Kidney (tissue), 14 donors: ENCODE measurements around the gene MAP3K5. TPM values are rescaled to one million over a fixed set of nuclear protein-coding genes. Genes with fewer than 3 reads are reported as not detected.

ENCODE experiments used
- DNase-seq, 5 donors: peaks; one replicate each; pipeline ENCODE4 v3.0.0-alpha.2; 2013 to 2020
- FAIRE-seq: peaks from 2 replicates; lab custom pipeline; 2012; peaks lifted over from hg19 to GRCh38; lab: Jason Lieb, UNC
- H3K27ac ChIP-seq, 2 donors: one replicate each; pipeline ENCODE4 v1.7.0; 2013; ENCODE audit warnings: low read depth in 2 of 2, low read length in 2 of 2, inconsistent platforms in 1 of 2
- H3K27me3 ChIP-seq: one replicate; pipeline ENCODE4 v1.7.1; 2013; ENCODE audit warnings: low read length, inconsistent platforms; ENCODE audit not compliant: control insufficient read depth, insufficient read depth
- H3K36me3 ChIP-seq, 3 donors: one replicate each; pipeline versions ENCODE4 v1.7.0 to v1.7.1; 2013; ENCODE audit warnings: low read length in 3 of 3, control low read depth in 1 of 3, inconsistent platforms in 1 of 3; ENCODE audit not compliant: insufficient read depth in 3 of 3, control insufficient read depth in 2 of 3
- H3K4me1 ChIP-seq, 3 donors: one replicate each; pipeline versions ENCODE4 v1.7.0 to v1.7.1; 2013; ENCODE audit warnings: low read length in 3 of 3, inconsistent platforms in 1 of 3, low read depth in 1 of 3; ENCODE audit not compliant: control insufficient read depth in 2 of 3, insufficient read depth in 2 of 3
- H3K4me3 ChIP-seq, 3 donors: one replicate each; pipeline versions ENCODE4 v1.7.0 to v1.8.1; 2013; ENCODE audit warnings: low read length in 3 of 3, control low read depth in 1 of 3, inconsistent platforms in 1 of 3
- H3K9ac ChIP-seq, 3 donors: one replicate each; pipeline versions ENCODE4 v1.7.0 to v1.7.1; 2013; ENCODE audit warnings: low read length in 3 of 3, control low read depth in 1 of 3, inconsistent platforms in 1 of 3
- H3K9me3 ChIP-seq, 3 donors: one replicate each; pipeline versions ENCODE4 v1.7.0 to v1.7.1; 2013; ENCODE audit warnings: low read length in 3 of 3, control low read depth in 1 of 3, inconsistent platforms in 1 of 3; ENCODE audit not compliant: control insufficient read depth in 2 of 3, insufficient read depth in 1 of 3
- intact Hi-C: fragments of 100-400 bp; cut with DNase I; formaldehyde crosslinking; loops from one replicate; pipeline ENCODE4 v1.11.1; 2022
- polyA plus RNA-seq: library from polyadenylated mRNA; stranded (reverse); fragments of 350-450 nt; fragmentation: Illumina TruSeq; extraction: RNeasy Lipid Tissue Mini Kit (QIAGEN cat#74804); gene quantifications from one replicate; pipeline ENCODE4 v1.2.3, GENCODE V29; 2014; ENCODE audit warnings: low read depth, low replicate concordance; ENCODE audit not compliant: insufficient read depth
- total RNA-seq: library from RNA; stranded (reverse); fragmentation: NEBNext Ultra II Directional; extraction: Animal tissue kit (Norgen Biotek cat#: 25700); gene quantifications from one replicate; pipeline ENCODE4 v1.2.1, GENCODE V29; 2021
- TF ChIP-seq, protein P1 (sequence below): IDR thresholded peaks from 3 replicates; pipeline ENCODE4 v1.5.1; 2012; ENCODE audit warnings: mild to moderate bottlenecking, moderate library complexity, borderline replicate concordance; ENCODE audit not compliant: insufficient read depth; ENCODE audit errors: extremely low read depth
- donor health status: control.
- donor health status: control.
- donor health status: control.
- donor health status: control.
- donor health status: control.
- donor health status: DM: yes; HTN: yes; CAD: no.
- donor health status: Normal renal cell carcinoma (clear cell type).

The MAP3K5 gene
- total and polyA plus RNA-seq, 2 donors from 2014 or later: 5.9 to 32.9 TPM

DNA sequence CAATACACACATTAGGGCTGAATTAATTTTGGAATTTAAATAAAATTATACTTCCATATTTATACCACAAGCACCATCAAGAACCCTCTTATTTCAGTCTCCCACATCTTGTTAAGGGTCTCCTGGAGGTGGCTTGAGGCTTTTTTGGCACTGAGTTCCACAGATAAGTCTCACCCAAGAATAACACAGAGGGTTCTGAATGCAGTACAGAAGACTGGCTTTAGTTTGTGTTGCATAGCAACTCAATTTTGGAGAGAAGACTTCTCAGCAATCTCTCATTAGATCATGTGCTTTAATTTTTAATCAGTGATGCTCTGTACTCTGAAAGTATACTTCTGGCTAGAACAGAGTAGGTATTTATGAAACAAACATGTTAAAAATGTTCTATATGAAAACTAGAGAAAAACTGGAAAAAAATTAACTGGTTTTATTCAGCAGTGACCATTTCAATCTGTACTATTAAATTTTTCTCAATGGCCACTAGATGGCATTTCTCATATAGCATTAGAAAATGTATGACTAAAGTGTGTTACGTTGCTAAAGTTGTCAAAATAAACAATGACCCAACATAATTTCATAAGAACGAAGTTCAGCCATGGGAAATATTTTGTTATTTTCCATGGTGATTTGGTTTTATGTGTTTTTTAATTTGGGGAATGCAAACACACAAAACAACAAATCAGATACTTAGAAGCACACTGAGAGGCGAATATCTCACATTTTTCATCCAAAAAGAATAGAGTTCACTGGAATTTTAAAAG, 209.4 kb downstream of the MAP3K5 start:
- Histone ChIP-seq H3K4me1 (no peaks in the 10 kb centered on the region), H3K36me3 (peaks cover 0 to 8% (median 7%) of the 10 kb centered on the region in 3 donors), H3K27me3 (no peaks in the 10 kb centered on the region), H3K9me3 (no peaks in the 10 kb centered on the region), H3K27ac (no peak overlapping the region), H3K4me3 (no peak overlapping the region), H3K9ac (no peak overlapping the region)
- DNase-seq (peak in 2 of 5 donors; percentile 17 to 60), FAIRE-seq (peak; percentile 96)
- intact Hi-C loops: loop anchor here (10.0 kb wide), 1 partner anchor 212 kb away; the partner anchor contains the start of gene MAP3K5
- TF ChIP-seq, protein P1, sequence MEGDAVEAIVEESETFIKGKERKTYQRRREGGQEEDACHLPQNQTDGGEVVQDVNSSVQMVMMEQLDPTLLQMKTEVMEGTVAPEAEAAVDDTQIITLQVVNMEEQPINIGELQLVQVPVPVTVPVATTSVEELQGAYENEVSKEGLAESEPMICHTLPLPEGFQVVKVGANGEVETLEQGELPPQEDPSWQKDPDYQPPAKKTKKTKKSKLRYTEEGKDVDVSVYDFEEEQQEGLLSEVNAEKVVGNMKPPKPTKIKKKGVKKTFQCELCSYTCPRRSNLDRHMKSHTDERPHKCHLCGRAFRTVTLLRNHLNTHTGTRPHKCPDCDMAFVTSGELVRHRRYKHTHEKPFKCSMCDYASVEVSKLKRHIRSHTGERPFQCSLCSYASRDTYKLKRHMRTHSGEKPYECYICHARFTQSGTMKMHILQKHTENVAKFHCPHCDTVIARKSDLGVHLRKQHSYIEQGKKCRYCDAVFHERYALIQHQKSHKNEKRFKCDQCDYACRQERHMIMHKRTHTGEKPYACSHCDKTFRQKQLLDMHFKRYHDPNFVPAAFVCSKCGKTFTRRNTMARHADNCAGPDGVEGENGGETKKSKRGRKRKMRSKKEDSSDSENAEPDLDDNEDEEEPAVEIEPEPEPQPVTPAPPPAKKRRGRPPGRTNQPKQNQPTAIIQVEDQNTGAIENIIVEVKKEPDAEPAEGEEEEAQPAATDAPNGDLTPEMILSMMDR: peak; percentile 40

DNA sequence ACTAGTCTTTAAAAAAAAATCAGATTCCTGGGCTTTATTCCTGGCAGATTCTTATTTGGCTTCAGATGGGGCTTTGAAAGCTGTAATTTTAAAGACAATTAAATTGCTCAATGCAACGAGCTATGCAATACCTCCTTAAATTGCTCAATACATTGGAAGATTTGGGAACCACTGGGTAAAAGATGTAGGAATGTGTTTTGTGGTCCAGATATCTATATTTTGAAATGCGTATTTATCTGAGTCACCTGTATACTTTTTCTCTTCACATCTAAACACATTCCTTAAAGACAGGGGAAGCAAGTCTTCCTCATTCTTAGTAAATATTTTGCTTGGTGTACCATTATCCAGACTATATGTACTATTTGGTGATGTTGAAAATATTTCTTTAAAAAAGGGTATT, 212.5 kb downstream of the MAP3K5 start:
- H3K27ac ChIP-seq: no peak overlapping the region
- H3K4me1 ChIP-seq: no peaks in the 10 kb centered on the region
- no peak overlapping the region for H3K9ac ChIP-seq
- no peaks in the 10 kb centered on the region for H3K27me3 ChIP-seq
- H3K4me3 ChIP-seq: no peak overlapping the region
- no peaks in the 10 kb centered on the region for H3K9me3 ChIP-seq
- intact Hi-C loops: loop anchor here (10.0 kb wide), 1 partner anchor 215 kb away; the partner anchor contains the start of gene MAP3K5
- DNase-seq (no peak), FAIRE-seq (no peak)
- peaks cover 0 to 15% (median 12%) of the 10 kb centered on the region in 3 donors for H3K36me3 ChIP-seq
- TF ChIP-seq, protein P1: no peak

- Histone ChIP-seq H3K4me3 (no peak overlapping the region), H3K27ac (no peak overlapping the region), H3K9me3 (no peaks in the 10 kb centered on the region), H3K27me3 (no peaks in the 10 kb centered on the region), H3K36me3 (peaks cover 0 to 18% (median 5%) of the 10 kb centered on the region in 3 donors), H3K4me1 (no peaks in the 10 kb centered on the region), H3K9ac (no peak overlapping the region)
- no peak for FAIRE-seq
- intact Hi-C loops: no loop called here
- no peak for DNase-seq
- TF ChIP-seq, protein P1: no peak
Observed at GRCh38 chr6:136576821-136577220, 215.5 kb downstream of the MAP3K5 start.
